SU-DHL-6 (cell line): ENCODE results near the gene ATF3.

ENCODE experiments used
- H2AFZ ChIP-seq: fragments of 200-600 bp; sonication (generic); 2 replicates; pipeline ENCODE4 v1.6.1; 2014; ENCODE audit warnings: low read depth, mild to moderate bottlenecking, moderate library complexity, mixed read lengths, antibody characterized with exemption, low read length; ENCODE audit not compliant: severe bottlenecking
- H3F3A ChIP-seq: fragments of 200-600 bp; shearing (Covaris generic); 2 replicates; pipeline ENCODE4 v1.6.0; 2016; ENCODE audit warnings: antibody characterized with exemption, mild to moderate bottlenecking; ENCODE audit not compliant: insufficient read depth
- H3K27ac ChIP-seq: fragments of 200-600 bp; sonication (generic); 2 replicates; pipeline ENCODE4 v1.5.1; 2016; ENCODE audit warnings: low read depth, mild to moderate bottlenecking, low read length, moderate library complexity, mixed read lengths
- H3K27me3 ChIP-seq: fragments of 200-600 bp; sonication (generic), shearing (Covaris generic); 2 replicates; pipeline ENCODE4 v1.6.0; 2014; ENCODE audit warnings: mild to moderate bottlenecking, low read length
- H3K36me3 ChIP-seq: fragments of 200-600 bp; sonication (generic); 2 replicates; pipeline ENCODE4 v1.6.1; 2014; ENCODE audit warnings: mild to moderate bottlenecking, low read length, mixed read lengths
- H3K4me2 ChIP-seq: fragments of 300-600, 200-600 bp; shearing (Covaris generic), sonication (generic); 2 replicates; pipeline ENCODE4 v1.6.0; 2014; ENCODE audit warnings: low read length, low read depth, mild to moderate bottlenecking; ENCODE audit not compliant: poor library complexity, severe bottlenecking
- H3K4me3 ChIP-seq: fragments of 200-600 bp; sonication (generic); 2 replicates; pipeline ENCODE4 v1.5.1; 2014; ENCODE audit warnings: antibody characterized with exemption, low read length, mild to moderate bottlenecking, mixed read lengths; ENCODE audit not compliant: insufficient read depth, poor library complexity, severe bottlenecking
- H3K79me2 ChIP-seq: fragments of 200-600 bp; sonication (generic); 2 replicates; pipeline ENCODE4 v1.6.1; 2014; ENCODE audit warnings: mild to moderate bottlenecking, low read length, moderate library complexity; ENCODE audit not compliant: insufficient read depth
- H3K9ac ChIP-seq: fragments of 200-600 bp; sonication (generic); 2 replicates; pipeline ENCODE4 v1.7.0; 2014; ENCODE audit warnings: mild to moderate bottlenecking, low read length
- H3K9me2 ChIP-seq: fragments of 200-600 bp; sonication (generic); replicated peaks from 2 replicates; pipeline ENCODE4 v1.6.1; 2014; ENCODE audit warnings: low read length; ENCODE audit not compliant: insufficient read depth
- H3K9me3 ChIP-seq: fragments of 200-600 bp; sonication (generic); 2 replicates; pipeline ENCODE4 v1.6.1; 2014; ENCODE audit warnings: low read length, mixed read lengths; ENCODE audit not compliant: insufficient read depth
- H4K20me1 ChIP-seq: fragments of 200-600 bp; sonication (generic); 2 replicates; pipeline ENCODE4 v1.6.1; 2014; ENCODE audit warnings: low read depth, mild to moderate bottlenecking, antibody characterized with exemption, low read length, moderate library complexity, mixed read lengths
- CTCF ChIP-seq: fragments of 200-600 bp; sonication (generic); IDR thresholded peaks from one replicate; pipeline ENCODE4 v1.5.1; 2017; ENCODE audit warnings: antibody characterized with exemption, mild to moderate bottlenecking, low read length, moderate library complexity; ENCODE audit not compliant: insufficient read depth, poor library complexity, severe bottlenecking
- EZH2phosphoT487 ChIP-seq: fragments of 200-600 bp; sonication (generic), shearing (Covaris generic); conservative IDR thresholded peaks from 2 replicates; pipeline ENCODE4 v1.6.1; 2018; ENCODE audit warnings: mild to moderate bottlenecking, antibody characterized with exemption, low read length, moderate library complexity, mixed read lengths

ATF3 gene

GRCh38 chr1:212640223-212640878 is 31.8 kb downstream of the ATF3 start:
- Histone ChIP-seq H2AFZ (no peak overlapping the region), H3K9ac (no peak overlapping the region), H4K20me1 (no peaks in the 10 kb centered on the region), H3K27ac (no peak overlapping the region), H3K36me3 (no peaks in the 10 kb centered on the region), H3F3A (no peaks in the 10 kb centered on the region), H3K27me3 (no peaks in the 10 kb centered on the region), H3K4me2 (no peak overlapping the region), H3K9me3 (no peaks in the 10 kb centered on the region), H3K79me2 (no peaks in the 10 kb centered on the region), H3K9me2 (no peaks in the 10 kb centered on the region), H3K4me3 (no peak overlapping the region)
- no peak for TF ChIP-seq CTCF
- TF ChIP-seq EZH2phosphoT487 = no peak

GRCh38 chr1:212641956-212642355 is 33.4 kb downstream of the ATF3 start:
- H3K9ac ChIP-seq = no peak overlapping the region
- H3K79me2 ChIP-seq = no peaks in the 10 kb centered on the region
- no peak overlapping the region for H2AFZ ChIP-seq
- H3K9me2 ChIP-seq = no peaks in the 10 kb centered on the region
- H3K4me3 ChIP-seq = no peak overlapping the region
- H3K27ac ChIP-seq = no peak overlapping the region
- TF ChIP-seq CTCF (no peak), EZH2phosphoT487 (no peak)
- no peaks in the 10 kb centered on the region for H3K27me3 ChIP-seq
- no peak overlapping the region for H3K4me2 ChIP-seq
- no peaks in the 10 kb centered on the region for H3F3A ChIP-seq
- no peaks in the 10 kb centered on the region for H3K36me3 ChIP-seq
- H4K20me1 ChIP-seq = no peaks in the 10 kb centered on the region
- H3K9me3 ChIP-seq = no peaks in the 10 kb centered on the region

GRCh38 chr1:212643877-212644276 is 35.3 kb downstream of the ATF3 start:
- no peak overlapping the region for H3K9ac ChIP-seq
- no peak overlapping the region for H3K4me2 ChIP-seq
- no peak for TF ChIP-seq CTCF
- no peak for TF ChIP-seq EZH2phosphoT487
- H4K20me1 ChIP-seq = no peaks in the 10 kb centered on the region
- no peak overlapping the region for H2AFZ ChIP-seq
- no peaks in the 10 kb centered on the region for H3K9me2 ChIP-seq
- no peaks in the 10 kb centered on the region for H3K36me3 ChIP-seq
- no peak overlapping the region for H3K4me3 ChIP-seq
- H3K27me3 ChIP-seq = no peaks in the 10 kb centered on the region
- no peaks in the 10 kb centered on the region for H3K79me2 ChIP-seq
- no peaks in the 10 kb centered on the region for H3K9me3 ChIP-seq
- H3K27ac ChIP-seq = no peak overlapping the region
- H3F3A ChIP-seq = no peaks in the 10 kb centered on the region
